Measurements from ENCODE around the gene TBC1D32.
A peak's percentile ranks its signal among the peaks of the same experiment; 100 is the strongest.
"Not testable (repeated sequence)": the region's sequence is repeated elsewhere in the genome, so short reads cannot be mapped to it uniquely, and the experiment has no call there.

TBC1D32 gene

GRCh38 chr6:121334299-121335086 is at the start of gene TBC1D32:
Gene TBC1D32 (minus strand): TSS chr6:121334480. CDS start chr6:121334430, 50 bp downstream.
- DNase-seq: peak; percentile 98

- no peak for DNase-seq
Measured at GRCh38 chr6:121383478-121383877, 49.2 kb upstream of the TBC1D32 start.

- DNase-seq: no peak
Measured at GRCh38 chr6:121382467-121383121, 48.3 kb upstream of the TBC1D32 start.

- DNase-seq: no peak
Measured at GRCh38 chr6:121376411-121376810, 42.1 kb upstream of the TBC1D32 start.

GRCh38 chr6:121374219-121374618 is 39.9 kb upstream of the TBC1D32 start:
- DNase-seq: not testable (repeated sequence)

GRCh38 chr6:121365536-121366521 is 31.5 kb upstream of the TBC1D32 start:
- no peak for DNase-seq

GRCh38 chr6:121356575-121356974 is 22.3 kb upstream of the TBC1D32 start:
- DNase-seq: no peak

- no peak for DNase-seq
Measured at GRCh38 chr6:121354764-121355163, 20.5 kb upstream of the TBC1D32 start.

GRCh38 chr6:121352941-121353340 is 18.7 kb upstream of the TBC1D32 start:
- no peak for DNase-seq

- DNase-seq: no peak
Measured at GRCh38 chr6:121351916-121352315, 17.6 kb upstream of the TBC1D32 start.

GRCh38 chr6:121349596-121349995 is 15.3 kb upstream of the TBC1D32 start:
- no peak for DNase-seq

GRCh38 chr6:121347484-121347883 is 13.2 kb upstream of the TBC1D32 start:
- no peak for DNase-seq

- no peak for DNase-seq
Measured at GRCh38 chr6:121344539-121344938, 10.3 kb upstream of the TBC1D32 start.

GRCh38 chr6:121339639-121340226 is 5.5 kb upstream of the TBC1D32 start:
- DNase-seq: no peak

- DNase-seq: no peak
Measured at GRCh38 chr6:121338956-121339355, 4.7 kb upstream of the TBC1D32 start.

- no peak for DNase-seq
Measured at GRCh38 chr6:121338366-121338765, 4.1 kb upstream of the TBC1D32 start.

GRCh38 chr6:121335087-121336008 is 1.1 kb upstream of the TBC1D32 start:
- DNase-seq: peak; percentile 17

GRCh38 chr6:121333694-121334093 is 586 bp downstream of the TBC1D32 start:
- DNase-seq: not testable (repeated sequence)

GRCh38 chr6:121333196-121333595 is 1.1 kb downstream of the TBC1D32 start:
- DNase-seq: no peak

GRCh38 chr6:121330516-121330915 is 3.8 kb downstream of the TBC1D32 start:
- no peak for DNase-seq

- DNase-seq: no peak
Measured at GRCh38 chr6:121321282-121321681, 13.0 kb downstream of the TBC1D32 start.

- no peak for DNase-seq
Measured at GRCh38 chr6:121319603-121320002, 14.7 kb downstream of the TBC1D32 start.
